Measurements from ENCODE around the gene PMEL.
"Not testable (repeated sequence)": the region's sequence is repeated elsewhere in the genome, so short reads cannot be mapped to it uniquely, and the experiment has no call there.

Gene PMEL

DNA sequence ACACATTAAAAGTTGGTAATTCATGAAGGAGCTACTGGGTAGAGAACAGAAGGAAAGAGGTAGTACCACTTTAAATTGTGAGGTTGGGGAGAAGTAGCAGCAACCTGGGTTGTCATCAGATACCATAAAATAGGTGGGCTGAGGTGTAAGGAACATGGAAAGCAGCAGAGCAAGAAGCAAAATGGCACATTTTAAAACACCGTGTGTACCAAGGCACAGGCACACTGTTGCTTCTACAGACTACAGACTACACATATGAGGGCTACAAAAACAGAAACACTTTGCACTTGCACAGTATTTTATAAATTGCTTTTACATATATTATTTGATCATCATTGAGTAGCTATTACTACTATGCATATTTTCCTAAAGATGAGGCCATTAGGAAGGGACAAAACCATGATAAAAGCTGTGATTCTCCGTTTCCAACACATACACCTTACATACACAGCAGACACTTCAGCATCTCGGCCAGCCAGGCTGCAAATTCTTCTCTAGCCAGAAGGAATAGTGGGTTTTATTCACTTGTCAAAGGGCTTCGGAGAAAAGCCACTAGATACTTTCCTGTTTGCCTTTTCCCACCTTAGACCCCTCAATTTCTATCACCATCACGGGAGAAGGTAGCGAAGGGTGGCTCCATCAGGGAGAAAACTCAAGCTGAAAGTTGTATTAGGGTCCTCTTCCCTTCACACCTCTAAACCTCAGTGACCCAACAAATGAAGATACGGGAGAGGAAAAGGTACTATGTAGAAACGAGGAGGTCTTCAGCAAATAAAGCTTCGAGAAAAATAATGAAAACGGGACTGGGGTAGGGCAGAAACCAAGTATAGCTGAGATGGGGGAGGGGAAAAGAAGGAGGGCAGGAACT is 39.7 kb downstream of the PMEL start:
- DNase-seq (ENCODE audit: low read depth in 1 of 2, low spot score in 1 of 2): no peak

DNA sequence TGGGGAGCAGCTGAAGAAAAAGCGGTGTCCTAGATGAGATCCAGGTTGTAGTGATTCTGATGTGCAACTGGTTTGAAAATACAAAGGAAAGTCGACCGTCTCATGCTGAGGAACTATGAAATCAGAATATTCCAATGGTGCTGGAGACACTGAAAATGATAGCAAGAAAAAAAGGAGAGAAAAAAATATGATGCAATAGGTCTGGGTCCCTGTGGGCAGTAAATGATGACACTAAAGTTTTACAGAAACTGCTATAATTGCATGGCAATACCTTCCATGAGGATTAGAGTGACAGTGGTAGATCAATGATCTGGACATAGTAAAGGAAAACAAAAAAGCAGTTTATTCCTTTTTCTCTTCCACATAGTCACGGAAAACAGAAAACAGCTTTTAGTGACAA is 40.5 kb downstream of the PMEL start:
- DNase-seq (ENCODE audit: low read depth in 1 of 2, low spot score in 1 of 2): no peak

GRCh38 chr12:55923648-55924047 is 42.2 kb downstream of the PMEL start:
- DNase-seq (ENCODE audit: low read depth in 1 of 2, low spot score in 1 of 2): not testable (repeated sequence)

DNA sequence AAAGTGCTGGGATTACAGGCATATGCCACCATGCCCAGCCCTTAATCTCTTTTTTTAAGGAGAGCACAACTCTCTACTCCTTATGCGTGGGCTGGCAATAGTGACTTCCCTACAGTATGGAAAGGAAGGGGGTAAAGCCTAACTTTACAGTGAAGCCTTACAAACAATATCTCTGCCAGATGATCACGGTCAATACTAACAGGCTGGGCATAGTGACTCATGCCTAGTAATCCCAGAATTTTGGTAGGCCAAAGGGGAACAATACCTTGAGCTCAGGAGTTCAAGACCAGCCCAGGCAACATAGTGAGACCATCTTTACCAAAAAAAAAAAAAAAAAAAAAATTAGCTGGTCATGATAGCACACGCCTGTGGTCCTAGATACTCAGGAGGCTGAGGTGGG is 43.7 kb downstream of the PMEL start:
- DNase-seq (ENCODE audit: low read depth in 1 of 2, low spot score in 1 of 2): no peak

- not testable (repeated sequence) for DNase-seq (ENCODE audit: low read depth in 1 of 2, low spot score in 1 of 2)
These were observed 46.8 kb downstream of the PMEL start for GRCh38 chr12:55919032-55919431.

DNA sequence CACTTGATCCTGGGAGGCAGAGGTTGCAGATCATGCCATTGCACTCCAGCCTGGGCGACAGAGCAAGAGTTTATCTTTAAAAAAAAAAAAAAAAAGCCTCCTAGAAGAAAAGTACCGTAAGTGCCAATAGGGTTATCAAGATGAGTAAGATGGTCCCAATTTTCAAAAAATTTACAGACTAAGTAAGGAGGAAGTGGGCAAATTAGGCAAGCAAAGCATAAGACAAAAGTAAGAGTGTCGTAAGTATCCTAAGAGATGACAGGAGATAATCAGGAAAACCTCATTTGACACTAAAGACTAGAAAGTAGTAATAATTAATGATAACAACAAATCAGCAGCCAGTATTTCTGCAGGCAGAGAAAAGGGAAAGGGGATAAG is 50.4 kb downstream of the PMEL start:
- DNase-seq (ENCODE audit: low read depth in 1 of 2, low spot score in 1 of 2): no peak

- no peak for DNase-seq (ENCODE audit: low read depth in 1 of 2, low spot score in 1 of 2)
These were observed 52.9 kb downstream of the PMEL start for GRCh38 chr12:55912908-55913307.

- no peak for DNase-seq (ENCODE audit: low read depth in 1 of 2, low spot score in 1 of 2)
These were observed 56.3 kb downstream of the PMEL start for GRCh38 chr12:55909513-55909884.

GRCh38 chr12:55908726-55909512 is 56.9 kb downstream of the PMEL start:
- no peak for DNase-seq (ENCODE audit: low read depth in 1 of 2, low spot score in 1 of 2)

- no peak for DNase-seq (ENCODE audit: low read depth in 1 of 2, low spot score in 1 of 2)
These were observed 59.8 kb downstream of the PMEL start for GRCh38 chr12:55906056-55906455.
